IMR-90 (cell line): Measurements from ENCODE around the gene USP5. TPM values are rescaled to one million over a fixed set of nuclear protein-coding genes. Genes with fewer than 3 reads are reported as not detected.

Experiments
- ATAC-seq: fragments of 200-7000 bp; cut with Tn5 transposase; 2 replicates; pipeline ENCODE4 v1.9.1; 2020; ENCODE audit warnings: low read depth, mild to moderate bottlenecking, moderate library complexity
- BruUV-seq: library from RNA; stranded (reverse); fragments of 400-500 nt; replicated peaks from 2 replicates; lab custom pipeline; 2021; lab: Mats Ljungman, UMichigan
- CTCF ChIA-PET: fragments of 300-600 bp; formaldehyde crosslinking; extraction: SDS; loops from one replicate; lab custom pipeline; 2021; ENCODE audit warnings: antibody characterized with exemption; lab: Yijun Ruan, JAX
- POLR2A ChIA-PET: fragments of 300-600 bp; sonication (Branson Sonifier 250); formaldehyde crosslinking; loops from one replicate; lab custom pipeline; 2022; ENCODE audit warnings: antibody characterized with exemption; ENCODE audit not compliant: unreplicated experiment; lab: Charles Lee
- DNase-seq: peaks from one replicate; pipeline ENCODE4 v3.0.0; 2013
- H2AFZ ChIP-seq: replicated peaks from 2 replicates; pipeline ENCODE3; 2013; ENCODE audit warnings: low read length, mild to moderate bottlenecking; ENCODE audit not compliant: poor library complexity
- H2AK5ac ChIP-seq: 2 replicates; pipeline ENCODE4 v1.6.1; 2013; ENCODE audit warnings: low read depth, low read length, inconsistent platforms
- H2AK9ac ChIP-seq: replicated peaks from 2 replicates; pipeline ENCODE3; 2013; ENCODE audit warnings: mild to moderate bottlenecking, low read depth, low read length, moderate library complexity; ENCODE audit not compliant: poor library complexity
- H2BK120ac ChIP-seq: 2 replicates; pipeline ENCODE4 v1.6.1; 2013; ENCODE audit warnings: low read depth, low read length, inconsistent platforms
- H2BK15ac ChIP-seq: 3 replicates; pipeline ENCODE4 v1.6.1; 2013; ENCODE audit warnings: low read depth, low read length, inconsistent platforms
- H2BK20ac ChIP-seq: 2 replicates; pipeline ENCODE4 v1.6.1; 2013; ENCODE audit warnings: low read depth, mild to moderate bottlenecking, inconsistent platforms, low read length, moderate library complexity
- H2BK5ac ChIP-seq: 2 replicates; pipeline ENCODE4 v1.6.1; 2013; ENCODE audit warnings: mild to moderate bottlenecking, low read depth, low read length, inconsistent platforms; ENCODE audit not compliant: poor library complexity, severe bottlenecking
- H3K14ac ChIP-seq: replicated peaks from 2 replicates; pipeline ENCODE4 v1.6.1; 2013; ENCODE audit warnings: low read depth, low read length, inconsistent platforms
- H3K18ac ChIP-seq: 2 replicates; pipeline ENCODE4 v1.6.1; 2013; ENCODE audit warnings: low read depth, low read length, control low read depth
- H3K23ac ChIP-seq: 2 replicates; pipeline ENCODE4 v1.6.1; 2013; ENCODE audit warnings: low read depth, low read length, inconsistent platforms
- H3K27ac ChIP-seq: 2 replicates; pipeline ENCODE4 v1.5.1; 2013; ENCODE audit warnings: mild to moderate bottlenecking, control low read depth, low read length; ENCODE audit not compliant: insufficient read depth
- H3K27me3 ChIP-seq: 2 replicates; pipeline ENCODE4 v1.6.1; 2013; ENCODE audit warnings: low read length; ENCODE audit not compliant: control insufficient read depth, insufficient read depth
- H3K36me3 ChIP-seq: 2 replicates; pipeline ENCODE4 v1.6.1; 2013; ENCODE audit warnings: low read length, mixed read lengths; ENCODE audit not compliant: control insufficient read depth, insufficient read depth
- H3K4ac ChIP-seq: 2 replicates; pipeline ENCODE4 v1.6.1; 2013; ENCODE audit warnings: low read depth, low read length, inconsistent platforms
- H3K4me1 ChIP-seq: 2 replicates; pipeline ENCODE4 v1.6.1; 2013; ENCODE audit warnings: low read length, mixed read lengths; ENCODE audit not compliant: control insufficient read depth, insufficient read depth
- H3K4me2 ChIP-seq: 2 replicates; pipeline ENCODE4 v1.6.1; 2013; ENCODE audit warnings: low read depth, mild to moderate bottlenecking, control low read depth, low read length, moderate library complexity
- H3K4me3 ChIP-seq: 2 replicates; pipeline ENCODE4 v1.5.1; 2013; ENCODE audit warnings: low read depth, mild to moderate bottlenecking, control low read depth, low read length, moderate library complexity; ENCODE audit not compliant: insufficient read depth
- H3K56ac ChIP-seq: 2 replicates; pipeline ENCODE4 v1.6.1; 2013; ENCODE audit warnings: low read length, inconsistent platforms; ENCODE audit not compliant: insufficient read depth; ENCODE audit errors: extremely low read depth
- H3K79me1 ChIP-seq, 2 experiments: 2 replicates each; pipeline ENCODE4 v1.6.1; 2013; ENCODE audit warnings: low read length in 2 of 2, inconsistent platforms in 1 of 2, low read depth in 1 of 2
- H3K9ac ChIP-seq: 2 replicates; pipeline ENCODE4 v1.6.1; 2013; ENCODE audit warnings: low read depth, low read length, control low read depth
- H3K9me1 ChIP-seq: 2 replicates; pipeline ENCODE4 v1.6.1; 2013; ENCODE audit warnings: low read length, inconsistent platforms; ENCODE audit not compliant: insufficient read depth
- H3K9me3 ChIP-seq: 2 replicates; pipeline ENCODE4 v1.6.1; 2013; ENCODE audit warnings: low read length; ENCODE audit not compliant: control insufficient read depth, insufficient read depth
- H4K20me1 ChIP-seq: 2 replicates; pipeline ENCODE4 v1.6.1; 2013; ENCODE audit warnings: low read length, inconsistent platforms; ENCODE audit not compliant: insufficient read depth
- H4K5ac ChIP-seq: 2 replicates; pipeline ENCODE4 v1.6.1; 2013; ENCODE audit warnings: mild to moderate bottlenecking, low read depth, low read length, control low read depth
- H4K8ac ChIP-seq, 2 experiments: 2 replicates each; pipeline ENCODE4 v1.6.1; 2013; ENCODE audit warnings: low read depth in 2 of 2, low read length in 2 of 2, control low read depth in 1 of 2, inconsistent platforms in 1 of 2
- H4K91ac ChIP-seq: 2 replicates; pipeline ENCODE4 v1.6.1; 2013; ENCODE audit warnings: low read depth, low read length, inconsistent platforms; ENCODE audit not compliant: insufficient read depth
- MXI1 ChIP-seq: IDR thresholded peaks from 2 replicates; pipeline ENCODE4 v1.6.1; 2012; ENCODE audit warnings: low read depth, mild to moderate bottlenecking, low read length, moderate library complexity, borderline replicate concordance
- RAD21 ChIP-seq: IDR thresholded peaks from 2 replicates; pipeline ENCODE4 v1.6.1; 2012; ENCODE audit warnings: low read length, improper control_type of control experiment
- WGBS, 2 experiments: methylation state at CpG; one replicate each; pipeline versions ENCODE4 v1.1.5 to v1.1.7; 2013; ENCODE audit warnings: missing lambda C conversion rate in 2 of 2; ENCODE audit not compliant: insufficient read length in 1 of 2; ENCODE audit errors: extremely low coverage in 2 of 2; 5-methylcytosine and 5-hydroxymethylcytosine counted together
- dilution Hi-C: fragments of 300-500 bp; cut with HindIII; formaldehyde crosslinking; loops from one replicate; pipeline ENCODE4 v1.14.3; 2018; ENCODE audit warnings: low sequenced_read_pairs; ENCODE audit not compliant: unreplicated experiment
- in situ Hi-C: fragments of 300-500 bp; cut with MboI; formaldehyde crosslinking; loops from 3 replicates; pipeline ENCODE4 v1.14.3; 2019; ENCODE audit warnings: low sequenced_read_pairs, inconsistent platforms, mixed read lengths
- intact Hi-C: fragments of 100-400 bp; cut with micrococcal nuclease; formaldehyde crosslinking; loops from 2 replicates; pipeline ENCODE4 v1.10.0; 2022
- polyA plus RNA-seq, 3 experiments: library from polyadenylated mRNA; depleted of rRNA; stranded (reverse); fragments of >200 nt; gene quantifications; 2 replicates each; pipeline ENCODE4 v1.2.3, GENCODE V29; 2012; ENCODE audit warnings: low replicate concordance in 1 of 3
- total RNA-seq: library from RNA; depleted of rRNA; stranded (reverse); fragments of >200 nt; gene quantifications from 2 replicates; pipeline ENCODE4 v1.2.3, GENCODE V29; 2012
- TF ChIP-seq, protein P1 (sequence below): conservative IDR thresholded peaks from 2 replicates; pipeline ENCODE4 v1.5.1; 2012; ENCODE audit warnings: mild to moderate bottlenecking, low read depth, low read length, improper control_type of control experiment

Gene USP5
- total and polyA plus RNA-seq, 2 of the 4 experiments (the other 2 are of a cell fraction) = 69.7 to 125 TPM

DNA sequence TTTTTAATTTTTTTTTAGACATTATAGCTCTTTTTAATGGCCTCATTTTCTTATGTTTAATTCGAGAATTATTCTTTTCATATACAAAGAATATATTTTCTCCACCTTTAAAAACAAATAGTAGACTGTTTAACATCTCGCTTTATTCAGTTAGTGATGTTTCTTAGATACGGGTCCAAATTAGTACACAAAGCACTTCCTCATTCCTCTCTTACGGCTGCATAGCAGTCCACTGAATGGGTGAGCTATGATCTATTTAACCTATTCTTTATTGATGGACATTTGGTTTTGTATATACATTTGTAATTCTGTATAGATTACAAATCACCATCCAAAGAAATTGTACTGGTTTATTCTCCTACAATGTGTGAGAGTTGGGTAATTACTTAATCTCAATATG lies 38.6 kb upstream of the USP5 start:
- no CpG with 5 or more reads among the region's 4 CpGs for WGBS, 2 experiments
- no TSS peak for BruUV-seq
- ATAC-seq = no peak
- Histone ChIP-seq H4K5ac (no peak overlapping the region), H3K4me3 (no peak overlapping the region), H2AK5ac (no peak overlapping the region), H4K91ac (no peak overlapping the region), H3K56ac (no peak overlapping the region), H3K36me3 (peaks cover 3% of the 10 kb centered on the region), H3K9ac (no peak overlapping the region), H3K9me3 (no peaks in the 10 kb centered on the region), H3K27ac (no peak overlapping the region), H2BK15ac (no peak overlapping the region), H3K4me1 (no peaks in the 10 kb centered on the region), H2BK5ac (no peak overlapping the region), H3K23ac (no peak overlapping the region), H4K20me1 (no peaks in the 10 kb centered on the region), H3K79me1 (no peaks in the 10 kb centered on the region), H3K18ac (no peak overlapping the region), H2BK20ac (no peak overlapping the region), H2BK120ac (no peak overlapping the region), H2AFZ (no peak overlapping the region), H3K4me2 (no peak overlapping the region), H2AK9ac (no peak overlapping the region), H3K9me1 (peaks cover 4% of the 10 kb centered on the region; the same call in 1 of the 2 replicates), H4K8ac (no peak overlapping the region), H3K4ac (no peak overlapping the region), H3K14ac (no peak overlapping the region), H3K27me3 (0 out of 2 replicates have a peak, but pooled peaks cover 2% of the 10 kb centered on the region)
- ChIA-PET POLR2A (interaction anchor here (0.7 kb wide), 2 partner anchors 10 to 264 kb away, joined by 5 to 8 read pairs; no protein-coding TSS in a partner anchor), CTCF (no interaction called here)
- dilution Hi-C loops (no loop called here), intact Hi-C loops (no loop called here), in situ Hi-C loops (no loop called here)
- DNase-seq = no peak
- TF ChIP-seq RAD21 (no peak), MXI1 (no peak)
- TF ChIP-seq, protein P1, sequence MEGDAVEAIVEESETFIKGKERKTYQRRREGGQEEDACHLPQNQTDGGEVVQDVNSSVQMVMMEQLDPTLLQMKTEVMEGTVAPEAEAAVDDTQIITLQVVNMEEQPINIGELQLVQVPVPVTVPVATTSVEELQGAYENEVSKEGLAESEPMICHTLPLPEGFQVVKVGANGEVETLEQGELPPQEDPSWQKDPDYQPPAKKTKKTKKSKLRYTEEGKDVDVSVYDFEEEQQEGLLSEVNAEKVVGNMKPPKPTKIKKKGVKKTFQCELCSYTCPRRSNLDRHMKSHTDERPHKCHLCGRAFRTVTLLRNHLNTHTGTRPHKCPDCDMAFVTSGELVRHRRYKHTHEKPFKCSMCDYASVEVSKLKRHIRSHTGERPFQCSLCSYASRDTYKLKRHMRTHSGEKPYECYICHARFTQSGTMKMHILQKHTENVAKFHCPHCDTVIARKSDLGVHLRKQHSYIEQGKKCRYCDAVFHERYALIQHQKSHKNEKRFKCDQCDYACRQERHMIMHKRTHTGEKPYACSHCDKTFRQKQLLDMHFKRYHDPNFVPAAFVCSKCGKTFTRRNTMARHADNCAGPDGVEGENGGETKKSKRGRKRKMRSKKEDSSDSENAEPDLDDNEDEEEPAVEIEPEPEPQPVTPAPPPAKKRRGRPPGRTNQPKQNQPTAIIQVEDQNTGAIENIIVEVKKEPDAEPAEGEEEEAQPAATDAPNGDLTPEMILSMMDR = no peak
